Stimulated activated CD4-positive, alpha-beta T cell treated with anti-CD3 and anti-CD28 coated beads, Interleukin-2, amount 100 ng/mL, for 48 hours (primary cell): ENCODE results near the gene BTBD18.

Experiments used
- DNase-seq, 2 donors: peaks; one replicate each; pipeline ENCODE4 v3.0.0-alpha.2; 2020

The BTBD18 gene

DNA sequence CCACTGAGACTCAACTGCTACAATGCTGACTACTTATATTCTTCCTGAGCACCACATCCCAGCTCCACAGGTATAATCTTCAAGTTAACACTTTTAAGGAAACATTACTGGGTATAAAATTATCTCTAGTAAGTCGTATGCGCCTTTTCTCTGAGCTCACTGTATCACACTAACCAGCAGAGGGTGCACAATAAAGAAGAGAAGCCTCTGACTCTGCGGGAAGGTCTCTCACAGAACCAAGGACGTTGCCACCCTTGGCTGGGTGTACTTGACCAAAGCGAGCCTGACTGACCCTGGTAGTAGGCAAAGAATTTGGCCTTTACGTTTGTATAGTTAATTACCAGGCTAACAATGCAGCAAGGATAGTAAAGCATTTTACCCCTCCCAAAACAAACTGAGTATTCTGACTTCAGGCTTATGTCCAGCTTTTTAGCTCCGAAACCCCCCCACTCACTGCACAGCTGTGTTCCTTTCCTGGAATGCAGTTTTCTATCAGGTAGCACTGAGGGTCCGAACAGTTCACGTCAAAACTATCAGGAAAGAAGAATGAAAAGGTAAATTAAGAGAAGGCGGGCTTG is at the start of gene BTBD18:
TSS of gene BTBD18 (minus strand) at position 144 of the 578 bp plus-strand sequence. CDS start 631 bp downstream, outside the sequence.
- no peak for DNase-seq

- DNase-seq, result no peak
These were observed 49.5 kb upstream of the BTBD18 start for GRCh38 chr11:57801183-57801485.

DNA sequence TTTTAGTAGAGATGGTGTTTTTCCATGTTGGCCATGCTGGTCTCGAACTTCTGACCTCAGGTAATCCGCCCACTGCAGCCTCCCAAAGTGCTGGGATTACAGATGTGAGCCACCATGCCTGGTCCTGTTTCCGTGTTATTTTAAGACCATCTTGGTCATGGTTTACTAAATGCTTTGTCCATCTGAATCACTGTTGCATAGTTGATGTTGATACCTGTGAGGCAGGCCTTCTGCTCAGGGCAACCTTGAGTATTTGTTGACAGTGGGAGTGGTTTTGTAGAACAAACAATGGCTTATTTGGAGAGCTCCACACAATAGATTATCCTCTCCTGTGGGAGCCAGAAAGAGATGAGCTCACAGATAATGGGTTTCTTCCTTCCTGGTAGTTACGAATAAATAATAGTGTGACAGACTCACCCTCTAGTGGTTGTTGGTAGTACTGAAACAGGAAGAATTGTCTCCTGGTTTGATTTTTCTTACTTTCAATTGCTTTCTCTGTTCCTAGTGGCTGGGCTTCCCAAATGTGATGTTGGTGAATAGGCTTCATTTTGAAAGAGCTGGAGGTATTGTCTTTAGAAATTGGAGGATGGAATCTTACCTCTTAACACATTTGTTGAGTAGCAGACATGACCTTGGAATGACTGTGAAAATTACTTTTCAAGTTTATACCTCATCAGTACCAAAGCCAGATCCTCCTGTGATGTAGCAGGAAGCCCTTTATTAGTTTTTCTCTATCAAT is 49.0 kb upstream of the BTBD18 start:
- DNase-seq, result no peak

- DNase-seq, result no peak
These were observed 47.4 kb upstream of the BTBD18 start for GRCh38 chr11:57798905-57799559.

GRCh38 chr11:57793351-57794115 is 41.9 kb upstream of the BTBD18 start:
- no peak for DNase-seq

DNA sequence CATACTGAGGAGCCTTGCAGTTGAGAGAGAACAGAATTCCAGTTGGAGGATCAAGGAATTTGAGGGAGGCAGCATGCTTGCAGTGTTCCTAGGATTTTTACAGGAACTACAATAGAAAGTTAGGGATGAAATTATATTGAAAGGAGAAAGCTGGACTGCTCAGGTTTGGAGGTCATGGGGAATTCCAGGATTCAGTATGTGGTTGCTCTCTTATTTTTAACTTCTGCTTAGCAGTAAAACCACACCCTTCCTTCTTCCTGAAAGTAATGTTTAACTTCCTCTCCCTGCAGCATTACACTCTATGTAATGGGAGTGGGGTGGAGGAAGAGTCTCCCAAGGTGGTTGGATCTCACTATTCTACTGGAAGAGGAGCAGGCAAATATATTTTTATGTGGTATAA is 41.3 kb upstream of the BTBD18 start:
- DNase-seq, result no peak

DNA sequence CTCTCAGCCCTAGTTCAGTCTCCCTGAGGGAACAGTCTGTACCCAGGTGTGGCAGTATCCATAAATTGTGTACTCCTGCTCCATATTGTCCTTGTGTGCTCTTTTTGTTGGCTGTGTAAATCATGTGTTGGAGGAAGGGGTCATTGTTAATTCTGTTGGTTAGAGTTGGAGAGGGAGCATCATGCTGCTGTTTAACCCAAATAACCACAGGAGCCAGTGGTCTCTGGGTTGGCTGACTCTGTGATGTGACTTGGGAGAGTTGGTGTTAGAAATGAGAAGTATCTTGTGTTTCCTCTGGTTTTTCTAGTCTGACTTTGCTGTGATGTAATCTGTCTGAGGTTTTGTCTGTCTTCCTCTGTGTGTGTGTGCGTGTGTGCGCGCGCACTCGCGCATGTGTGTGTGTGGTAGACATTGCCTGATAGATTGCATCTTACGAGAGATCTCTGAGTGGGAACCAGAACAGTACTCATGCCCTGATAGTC is 40.5 kb upstream of the BTBD18 start:
- peak; percentile 56 to 67 for DNase-seq

- no peak for DNase-seq
These were observed 39.9 kb upstream of the BTBD18 start for GRCh38 chr11:57791321-57792059.

DNA sequence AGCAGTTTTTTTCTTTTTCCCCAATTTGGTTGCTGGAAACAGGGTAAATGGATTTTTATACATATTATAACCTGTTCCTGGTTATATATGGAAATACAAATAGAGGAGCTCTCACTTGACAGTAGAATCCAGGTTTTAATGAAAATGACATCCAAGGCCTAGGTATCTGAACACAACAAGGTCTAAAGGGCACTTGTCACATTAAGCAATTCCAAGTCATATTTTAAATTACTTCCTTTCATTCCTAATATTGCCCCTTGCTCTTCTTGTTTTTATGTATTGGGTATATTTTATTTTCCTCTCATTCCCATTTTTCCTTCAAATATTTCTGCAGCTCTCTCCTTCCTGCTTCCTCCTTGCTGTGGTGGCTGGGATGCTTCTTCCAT is 37.1 kb upstream of the BTBD18 start:
- no peak for DNase-seq

GRCh38 chr11:57787920-57788702 is 36.5 kb upstream of the BTBD18 start:
- no peak for DNase-seq

GRCh38 chr11:57787006-57787604 is 35.5 kb upstream of the BTBD18 start:
- no peak for DNase-seq

DNA sequence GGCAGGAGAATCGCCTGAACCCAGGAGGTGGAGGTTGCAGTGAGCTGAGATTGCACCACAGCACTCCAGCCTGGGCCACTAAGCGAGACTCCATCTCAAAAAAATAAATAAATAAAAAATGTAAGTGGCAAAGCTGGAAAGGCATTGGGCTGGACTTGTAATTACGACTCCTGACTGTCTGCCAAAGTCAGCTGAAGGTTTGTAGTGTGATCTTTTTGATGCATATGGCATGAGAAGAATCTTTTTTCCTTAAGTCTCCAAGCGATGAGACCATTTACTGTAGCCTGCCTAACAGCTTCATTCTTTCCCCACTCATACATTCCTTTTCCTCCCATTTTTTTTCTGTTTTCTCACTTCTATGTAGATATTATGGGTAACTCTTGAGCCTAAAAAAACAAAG is 34.8 kb upstream of the BTBD18 start:
- DNase-seq, result no peak

DNA sequence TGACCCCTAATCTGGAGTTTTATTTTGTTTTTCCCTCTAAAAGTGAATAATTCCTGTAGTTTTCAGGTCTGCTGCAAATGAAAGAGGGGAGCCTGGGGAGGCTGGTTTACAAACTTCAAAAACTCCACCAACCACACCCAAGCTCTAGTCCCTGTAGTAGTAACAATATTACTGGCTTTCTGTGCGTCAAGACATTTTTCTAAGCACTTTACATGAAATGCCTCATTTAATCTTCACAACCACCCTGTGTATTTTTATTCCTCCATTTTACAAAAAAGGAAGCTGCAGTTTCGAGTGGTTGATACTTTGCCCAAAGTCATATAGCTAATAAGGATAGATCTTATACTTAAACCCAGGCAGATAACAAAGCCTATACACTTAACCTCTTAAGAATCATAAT is 33.5 kb upstream of the BTBD18 start:
- no peak for DNase-seq

DNA sequence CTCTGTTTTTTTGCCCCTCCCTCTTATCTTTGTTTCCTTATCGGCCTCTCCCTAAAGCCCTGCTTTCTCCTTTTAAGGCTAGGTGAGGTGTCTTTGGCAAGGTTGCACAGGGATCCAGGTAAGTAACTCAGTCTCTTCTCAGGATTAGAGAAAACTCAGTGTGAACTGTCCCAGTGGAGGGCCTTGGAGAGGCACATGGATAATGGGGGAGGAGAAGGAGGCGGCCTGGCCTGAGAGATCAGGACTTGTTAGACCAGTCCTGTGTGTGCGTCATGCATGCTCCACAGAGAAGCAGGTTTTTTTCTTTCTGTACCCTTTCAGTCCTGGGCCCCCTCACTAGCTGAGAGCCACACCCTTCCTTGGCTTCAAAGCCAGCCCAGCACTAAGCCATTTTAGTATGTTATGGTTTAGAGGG is 29.9 kb upstream of the BTBD18 start:
- no peak for DNase-seq

- no peak for DNase-seq
These were observed 27.7 kb upstream of the BTBD18 start for GRCh38 chr11:57779276-57779675.

DNA sequence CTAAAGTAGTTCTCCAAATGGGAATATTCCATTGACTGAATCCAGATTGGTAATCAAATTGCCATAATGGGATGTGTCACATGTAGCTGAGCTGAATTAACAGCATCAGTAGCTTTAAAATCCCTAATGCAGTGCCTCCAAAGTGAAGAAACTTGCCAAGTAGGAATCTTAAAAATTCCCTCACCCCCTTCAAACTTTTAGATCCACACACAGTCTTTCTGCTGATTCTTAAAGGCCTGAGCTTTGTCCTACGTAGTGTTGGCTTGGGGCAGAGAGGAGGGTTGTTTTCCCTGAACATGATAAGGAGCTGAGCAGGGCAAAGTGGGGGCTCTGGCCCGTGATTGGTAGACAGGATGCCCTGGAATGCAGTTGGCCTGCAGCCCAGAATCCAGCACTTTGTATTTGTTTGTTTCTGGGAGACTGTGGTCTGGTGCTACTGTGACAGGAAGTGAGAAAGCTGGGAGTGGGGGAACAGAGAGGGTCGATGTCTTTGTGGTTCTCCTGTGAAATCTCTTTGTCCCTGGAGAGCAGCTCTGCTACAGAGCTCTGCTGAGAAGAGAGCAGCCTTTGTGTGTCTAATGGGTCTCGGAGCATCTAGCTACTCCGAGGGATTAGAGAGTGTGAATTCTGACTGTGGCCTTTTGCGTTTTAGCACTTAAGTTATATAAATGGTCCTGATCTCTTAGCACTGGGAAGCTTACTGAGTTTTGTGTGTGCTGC is 26.9 kb upstream of the BTBD18 start:
- no peak for DNase-seq

- DNase-seq, result no peak
These were observed 26.3 kb upstream of the BTBD18 start for GRCh38 chr11:57777969-57778317.

GRCh38 chr11:57776577-57777210 is 25.1 kb upstream of the BTBD18 start:
- no peak for DNase-seq

DNA sequence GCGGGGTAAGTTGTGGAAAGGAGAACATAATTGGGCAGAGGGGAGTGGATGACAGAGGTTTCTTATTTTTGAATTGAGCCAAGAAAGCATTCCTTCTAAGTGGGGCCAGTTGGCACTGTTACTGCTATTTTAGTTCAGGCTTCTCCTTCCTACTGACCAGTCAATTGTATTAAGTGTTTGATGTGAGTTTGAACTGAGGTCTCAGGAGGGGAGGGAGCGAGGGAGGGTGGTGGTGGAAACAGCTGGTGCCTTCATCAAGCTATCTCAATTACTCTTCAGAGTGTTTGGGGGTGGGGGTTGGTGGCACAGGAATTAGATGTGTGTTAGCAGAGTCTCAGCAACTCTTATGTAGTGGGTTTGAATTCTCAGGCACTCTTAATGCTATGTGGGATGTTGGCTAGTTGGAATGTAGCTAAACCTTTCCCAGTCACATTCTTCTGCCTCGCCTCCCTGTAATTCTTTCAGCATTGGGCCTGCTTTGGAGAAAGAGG is 24.5 kb upstream of the BTBD18 start:
- no peak for DNase-seq

- DNase-seq, result no peak
These were observed 23.9 kb upstream of the BTBD18 start for GRCh38 chr11:57775491-57775890.
